ENCODE results near the gene CAPN3.

- no peak for TF ChIP-seq CTCF (IDR thresholded peaks at IDR 0.05)
- no peak for TF ChIP-seq POLR2A (IDR thresholded peaks at IDR 0.05)
Measured at GRCh38 chr15:42352401-42352800, 6.9 kb upstream of the CAPN3 start.
